HG03025 (cell line): Measurements from ENCODE around the gene NUDT16L1.

ENCODE experiments used
- ATAC-seq: cut with Tn5 transposase; IDR thresholded peaks from one replicate; pipeline ENCODE4 v1.9.1; 2021; ENCODE audit warnings: mild to moderate bottlenecking, moderate library complexity; ENCODE audit not compliant: unreplicated experiment, low FRiP score

The NUDT16L1 gene

GRCh38 chr16:4693956-4694641 lies 737 bp downstream of the NUDT16L1 start:
- ATAC-seq = no peak

GRCh38 chr16:4694642-4695451 lies 1.5 kb downstream of the NUDT16L1 start:
- ATAC-seq = no peak

- no peak for ATAC-seq
Observed at GRCh38 chr16:4695473-4696171, 2.3 kb downstream of the NUDT16L1 start.

- ATAC-seq = no peak
Observed at GRCh38 chr16:4696172-4696904, 3.0 kb downstream of the NUDT16L1 start.

GRCh38 chr16:4696905-4697847 lies 3.8 kb downstream of the NUDT16L1 start:
- ATAC-seq = no peak

GRCh38 chr16:4697848-4698291 lies 4.5 kb downstream of the NUDT16L1 start:
- ATAC-seq = no peak

GRCh38 chr16:4698321-4699045 lies 5.1 kb downstream of the NUDT16L1 start:
- ATAC-seq = no peak

- ATAC-seq = no peak
Observed at GRCh38 chr16:4699046-4699556, 5.7 kb downstream of the NUDT16L1 start.

- ATAC-seq = no peak
Observed at GRCh38 chr16:4700380-4700996, 7.1 kb downstream of the NUDT16L1 start.

GRCh38 chr16:4700997-4701743 lies 7.8 kb downstream of the NUDT16L1 start:
- ATAC-seq = no peak

- ATAC-seq = no peak
Observed at GRCh38 chr16:4701791-4702465, 8.6 kb downstream of the NUDT16L1 start.

GRCh38 chr16:4702466-4702808 lies 9.1 kb downstream of the NUDT16L1 start:
- ATAC-seq = no peak

- no peak for ATAC-seq
Observed at GRCh38 chr16:4703906-4704305, 10.5 kb downstream of the NUDT16L1 start.

GRCh38 chr16:4704491-4704890 lies 11.1 kb downstream of the NUDT16L1 start:
- no peak for ATAC-seq

- ATAC-seq = no peak
Observed at GRCh38 chr16:4704913-4705312, 11.6 kb downstream of the NUDT16L1 start.

- ATAC-seq = no peak
Observed at GRCh38 chr16:4706871-4707270, 13.5 kb downstream of the NUDT16L1 start.

GRCh38 chr16:4709481-4709880 lies 16.1 kb downstream of the NUDT16L1 start:
- ATAC-seq = no peak
